Measurements from ENCODE around the gene ARHGEF3. TPM values are rescaled to one million over a fixed set of nuclear protein-coding genes. Genes with fewer than 3 reads are reported as not detected.
"Not testable (repeated sequence)": the region's sequence is repeated elsewhere in the genome, so short reads cannot be mapped to it uniquely, and the experiment has no call there.

The ARHGEF3 gene
- total RNA-seq, 4 donors from 2014 or later, result 13.3 to 28.5 (median 19.1) TPM

DNA sequence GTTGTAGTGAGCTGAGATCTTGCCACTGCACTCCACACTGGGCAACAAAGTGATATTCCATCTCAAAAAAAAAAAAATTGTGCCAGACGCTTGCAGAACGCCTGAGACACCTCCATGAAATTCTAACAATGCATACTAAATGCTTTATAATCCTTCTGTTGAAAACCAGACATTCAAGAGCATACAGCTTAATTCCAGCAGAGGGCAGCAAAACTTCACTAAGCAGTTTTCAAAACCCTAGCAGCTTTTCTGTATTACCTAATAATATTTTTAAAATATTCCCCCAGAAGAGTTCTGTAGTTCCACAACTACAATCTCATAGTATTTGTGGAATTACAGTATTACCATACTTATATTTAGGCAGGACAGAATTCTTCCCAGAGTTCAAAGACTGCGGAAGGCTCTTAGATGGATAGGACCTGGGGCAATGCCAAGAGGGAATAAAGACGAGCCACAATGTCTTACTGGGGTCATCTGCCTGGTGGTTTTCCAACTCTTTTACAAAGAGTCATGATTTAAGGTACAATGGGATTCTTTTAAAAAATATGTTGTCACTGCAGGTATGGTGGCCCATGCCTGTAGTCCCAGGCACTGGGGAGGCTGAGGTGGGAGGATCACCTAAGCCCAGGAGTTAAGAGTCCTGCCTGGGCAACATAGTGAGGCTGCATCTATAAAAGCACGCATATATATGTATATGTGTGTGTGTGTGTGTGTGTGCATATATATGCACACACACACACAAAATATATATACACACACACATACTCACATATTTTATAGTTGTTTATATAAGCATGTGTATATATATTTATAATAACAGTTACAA lies 99.0 kb downstream of the ARHGEF3 start:
- no peak overlapping the region for H3K4me3 ChIP-seq (ENCODE audit: low read depth, poor library complexity, severe bottlenecking)
- 15% methylated on average over 5 of the region's 5 CpGs for WGBS, 2 donors
- TF ChIP-seq POLR2A (IDR thresholded peaks at IDR 0.05), result no peak
- TF ChIP-seq, protein P1, sequence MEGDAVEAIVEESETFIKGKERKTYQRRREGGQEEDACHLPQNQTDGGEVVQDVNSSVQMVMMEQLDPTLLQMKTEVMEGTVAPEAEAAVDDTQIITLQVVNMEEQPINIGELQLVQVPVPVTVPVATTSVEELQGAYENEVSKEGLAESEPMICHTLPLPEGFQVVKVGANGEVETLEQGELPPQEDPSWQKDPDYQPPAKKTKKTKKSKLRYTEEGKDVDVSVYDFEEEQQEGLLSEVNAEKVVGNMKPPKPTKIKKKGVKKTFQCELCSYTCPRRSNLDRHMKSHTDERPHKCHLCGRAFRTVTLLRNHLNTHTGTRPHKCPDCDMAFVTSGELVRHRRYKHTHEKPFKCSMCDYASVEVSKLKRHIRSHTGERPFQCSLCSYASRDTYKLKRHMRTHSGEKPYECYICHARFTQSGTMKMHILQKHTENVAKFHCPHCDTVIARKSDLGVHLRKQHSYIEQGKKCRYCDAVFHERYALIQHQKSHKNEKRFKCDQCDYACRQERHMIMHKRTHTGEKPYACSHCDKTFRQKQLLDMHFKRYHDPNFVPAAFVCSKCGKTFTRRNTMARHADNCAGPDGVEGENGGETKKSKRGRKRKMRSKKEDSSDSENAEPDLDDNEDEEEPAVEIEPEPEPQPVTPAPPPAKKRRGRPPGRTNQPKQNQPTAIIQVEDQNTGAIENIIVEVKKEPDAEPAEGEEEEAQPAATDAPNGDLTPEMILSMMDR (IDR thresholded peaks at IDR 0.05), result peak in 1 of 3 donors; percentile 86
- intact Hi-C loops (cut with DNase I; ENCODE audit: low total_unique reads), result loop anchor here (5.0 kb wide), 2 partner anchors 95 to 270 kb away; no protein-coding TSS in a partner anchor
- peak in 1 of 2 donors; percentile 54 for DNase-seq (ENCODE audit: low spot score in 2 of 2)

DNA sequence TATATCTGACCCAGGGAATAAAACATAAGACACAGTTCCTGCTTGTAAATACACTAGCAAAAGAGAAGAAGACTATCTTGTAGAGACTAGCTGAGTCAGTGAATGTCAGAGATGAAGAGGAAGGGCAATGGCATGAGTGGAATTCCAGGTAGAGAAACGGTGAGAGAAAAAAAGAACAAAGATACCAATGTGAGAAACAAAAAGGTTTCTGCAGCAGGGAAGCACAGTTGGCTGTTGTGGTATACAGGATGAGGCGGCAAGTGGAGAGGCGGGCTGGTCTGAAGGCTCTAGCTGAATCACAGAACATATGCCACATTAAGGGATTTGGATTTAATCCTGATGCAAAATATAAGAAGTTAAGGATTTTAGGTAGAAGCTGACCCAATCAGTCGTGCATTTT lies 101.6 kb downstream of the ARHGEF3 start:
- intact Hi-C loops (cut with DNase I; ENCODE audit: low total_unique reads), result loop anchor here (2.0 to 5.0 kb wide), 3 partner anchors 97 to 287 kb away; no protein-coding TSS in a partner anchor
- no peak overlapping the region for H3K4me3 ChIP-seq (ENCODE audit: low read depth, poor library complexity, severe bottlenecking)
- TF ChIP-seq POLR2A (IDR thresholded peaks at IDR 0.05), result no peak
- TF ChIP-seq, protein P1 (IDR thresholded peaks at IDR 0.05), result no peak
- no peak for DNase-seq (ENCODE audit: low spot score in 2 of 2)
- WGBS, 2 donors, result 71 to 75% methylated on average over 4 of the region's 4 CpGs

DNA sequence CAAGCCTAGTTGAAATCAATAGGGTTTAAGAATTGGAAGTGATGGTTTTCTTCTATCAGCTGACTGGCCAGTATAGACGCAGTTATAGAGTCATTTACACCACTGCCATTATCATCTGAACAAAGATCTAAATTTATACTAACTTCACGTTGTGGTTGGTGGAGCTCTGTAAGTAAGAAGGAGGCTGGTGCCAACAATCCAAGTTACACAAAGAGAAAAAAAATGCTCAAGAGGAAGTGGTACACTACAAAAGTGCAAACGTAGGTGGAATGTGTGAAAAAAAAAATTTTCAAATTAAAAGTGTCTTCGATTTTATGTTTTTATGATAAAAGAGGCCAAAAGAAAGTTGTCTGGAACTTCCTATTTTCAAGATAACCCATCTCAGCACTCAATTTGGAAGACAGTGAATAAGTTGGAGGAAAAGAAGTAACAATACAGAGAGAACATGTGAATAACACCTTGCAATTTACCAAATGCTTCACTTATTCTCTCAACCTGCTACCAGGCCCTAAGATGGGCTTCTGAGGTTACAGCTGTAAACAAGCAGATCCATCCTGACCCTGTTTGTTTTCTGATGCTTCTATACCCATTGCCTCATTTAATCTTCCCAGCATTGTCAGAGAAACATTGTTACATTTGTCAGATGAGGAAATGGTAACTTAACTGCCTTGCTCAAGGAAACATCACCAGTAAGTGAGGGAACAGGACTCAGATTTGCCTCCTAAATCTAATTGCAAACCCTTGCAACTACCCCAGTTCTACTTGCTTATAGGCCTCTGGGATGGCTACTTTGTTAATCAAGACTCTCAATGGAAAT lies 106.7 kb downstream of the ARHGEF3 start:
- no peak overlapping the region for H3K4me3 ChIP-seq (ENCODE audit: low read depth, poor library complexity, severe bottlenecking)
- TF ChIP-seq POLR2A (IDR thresholded peaks at IDR 0.05), result no peak
- TF ChIP-seq, protein P1 (IDR thresholded peaks at IDR 0.05), result no peak
- intact Hi-C loops (cut with DNase I; ENCODE audit: low total_unique reads), result no loop called here
- DNase-seq (ENCODE audit: low spot score in 2 of 2), result no peak
- 57 to 59% methylated on average over 4 of the region's 4 CpGs for WGBS, 2 donors

DNA sequence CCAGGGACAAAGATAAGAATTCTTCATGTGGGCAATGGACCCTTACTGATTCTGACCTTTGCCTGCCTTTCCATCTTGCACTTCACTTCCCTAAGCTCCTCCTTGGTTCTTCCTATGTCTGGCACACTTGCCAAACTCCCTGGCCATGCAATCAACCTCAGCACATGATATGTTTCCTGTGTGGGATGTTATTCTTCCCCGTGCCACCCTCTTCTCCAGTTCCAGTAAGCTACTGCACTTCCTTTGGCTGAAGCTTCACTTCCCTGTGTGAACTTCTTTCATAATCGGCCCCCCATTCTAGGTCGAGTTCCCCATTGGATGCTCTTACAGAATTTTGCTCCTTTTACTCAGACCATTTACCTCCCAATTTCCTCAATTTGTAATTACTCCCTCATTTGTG lies 108.0 kb downstream of the ARHGEF3 start:
- TF ChIP-seq, protein P1 (IDR thresholded peaks at IDR 0.05), result no peak
- TF ChIP-seq POLR2A (IDR thresholded peaks at IDR 0.05), result no peak
- peak in 1 of 2 donors; percentile 45 for DNase-seq (ENCODE audit: low spot score in 2 of 2)
- intact Hi-C loops (cut with DNase I; ENCODE audit: low total_unique reads), result no loop called here
- 66 to 70% methylated on average over 3 of the region's 3 CpGs for WGBS, 2 donors
- no peak overlapping the region for H3K4me3 ChIP-seq (ENCODE audit: low read depth, poor library complexity, severe bottlenecking)

DNA sequence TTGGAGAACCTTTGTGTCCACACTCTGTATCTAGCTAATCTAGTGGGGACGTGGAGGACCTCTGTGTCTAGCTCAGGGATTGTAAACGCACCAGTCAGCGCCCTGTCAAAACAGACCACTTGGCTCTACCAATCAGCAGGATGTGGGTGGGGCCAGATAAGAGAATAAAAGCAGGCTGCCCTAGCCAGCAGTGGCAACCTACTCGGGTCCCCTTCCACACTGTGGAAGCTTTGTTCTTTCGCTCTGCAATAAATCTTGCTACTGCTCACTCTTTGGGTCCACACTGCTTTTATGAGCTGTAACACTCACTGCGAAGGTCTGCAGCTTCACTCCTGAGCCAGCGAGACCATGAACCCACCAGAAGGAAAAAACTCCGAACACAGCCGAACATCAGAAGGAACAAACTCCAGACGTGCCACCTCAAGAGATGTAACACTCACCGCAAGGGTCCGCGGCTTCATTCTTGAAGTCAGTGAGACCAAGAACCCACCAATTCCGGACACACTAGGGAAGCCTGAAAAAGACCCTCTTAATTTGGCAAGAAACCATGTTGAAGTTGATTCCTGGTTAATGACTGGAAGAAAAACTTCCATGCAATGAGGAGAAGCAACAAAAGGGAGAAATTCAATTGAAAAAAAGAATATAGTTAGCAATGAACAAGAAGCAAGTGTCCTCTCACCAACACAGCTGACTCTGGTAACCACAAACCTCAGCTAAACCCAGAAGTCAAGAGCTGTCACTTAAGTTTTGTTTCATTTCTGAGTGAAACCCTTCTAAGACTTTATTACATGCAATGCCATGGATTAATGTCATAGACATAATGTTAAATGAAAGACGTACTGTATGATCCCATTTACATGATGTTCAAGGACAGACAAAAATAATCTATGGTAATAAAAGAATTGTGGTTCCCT lies 109.0 kb downstream of the ARHGEF3 start:
- H3K4me3 ChIP-seq (ENCODE audit: low read depth, poor library complexity, severe bottlenecking); intact Hi-C loops (cut with DNase I; ENCODE audit: low total_unique reads); DNase-seq (ENCODE audit: low spot score in 2 of 2): not testable (repeated sequence)
- 84 to 85% methylated on average over 14 to 15 of the region's 15 CpGs for WGBS, 2 donors

DNA sequence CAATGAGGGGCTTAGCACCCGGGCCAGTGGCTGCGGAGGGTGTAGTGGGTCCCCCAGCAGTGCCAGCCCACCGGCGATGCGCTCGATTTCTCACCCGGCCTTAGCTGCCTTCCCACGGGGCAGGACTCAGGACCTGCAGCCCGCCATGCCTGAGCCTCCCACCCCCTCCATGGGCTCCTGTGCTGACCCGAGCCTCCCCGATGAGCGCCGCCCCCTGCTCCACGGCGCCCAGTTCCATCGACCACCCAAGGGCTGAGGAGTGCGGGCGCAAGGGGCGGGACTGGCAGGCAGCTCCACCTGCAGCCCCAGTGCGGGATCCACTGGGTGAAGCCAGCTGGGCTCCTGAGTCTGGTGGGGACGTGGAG lies 109.8 kb downstream of the ARHGEF3 start:
- intact Hi-C loops (cut with DNase I; ENCODE audit: low total_unique reads); H3K4me3 ChIP-seq (ENCODE audit: low read depth, poor library complexity, severe bottlenecking); DNase-seq (ENCODE audit: low spot score in 2 of 2): not testable (repeated sequence)
- WGBS, 2 donors, result 100% methylated on average over 1 to 7 of the region's 21 CpGs

Data from lower leg skin (tissue), 4 donors.